NCI-H446 (cell line): ENCODE results near the gene SMIM15.
"Not testable (repeated sequence)": the region's sequence is repeated elsewhere in the genome, so short reads cannot be mapped to it uniquely, and the experiment has no call there.

Experiments used
- DNase-seq, 2 experiments: peaks; one replicate each; lab custom pipeline; 2025; lab: John Stamatoyannopoulos, UW

SMIM15 gene

GRCh38 chr5:61162010-61162831 lies at the start of gene SMIM15:
Gene SMIM15, minus strand, starts transcription at chr5:61162468. Its CDS starts 2,297 bp downstream, at chr5:61160171.
- peak; percentile 36 to 86 for DNase-seq

GRCh38 chr5:61207884-61208283 lies 45.6 kb upstream of the SMIM15 start:
- DNase-seq = no peak

GRCh38 chr5:61205013-61205412 lies 42.7 kb upstream of the SMIM15 start:
- DNase-seq = no peak

- no peak for DNase-seq
Observed at GRCh38 chr5:61202213-61202612, 39.9 kb upstream of the SMIM15 start.

GRCh38 chr5:61200582-61201155 lies 38.4 kb upstream of the SMIM15 start:
- no peak for DNase-seq

GRCh38 chr5:61198606-61199005 lies 36.3 kb upstream of the SMIM15 start:
- DNase-seq = no peak

GRCh38 chr5:61187826-61188225 lies 25.6 kb upstream of the SMIM15 start:
- DNase-seq = not testable (repeated sequence)

- DNase-seq = not testable (repeated sequence)
Observed at GRCh38 chr5:61187352-61187751, 25.1 kb upstream of the SMIM15 start.

- DNase-seq = no peak
Observed at GRCh38 chr5:61186634-61187033, 24.4 kb upstream of the SMIM15 start.

- DNase-seq = no peak
Observed at GRCh38 chr5:61184708-61185107, 22.4 kb upstream of the SMIM15 start.

GRCh38 chr5:61183538-61183937 lies 21.3 kb upstream of the SMIM15 start:
- no peak for DNase-seq

GRCh38 chr5:61182449-61182848 lies 20.2 kb upstream of the SMIM15 start:
- DNase-seq = no peak

GRCh38 chr5:61180886-61181285 lies 18.6 kb upstream of the SMIM15 start:
- no peak for DNase-seq

- no peak for DNase-seq
Observed at GRCh38 chr5:61178702-61179101, 16.4 kb upstream of the SMIM15 start.

- no peak for DNase-seq
Observed at GRCh38 chr5:61177716-61178115, 15.4 kb upstream of the SMIM15 start.

- DNase-seq = no peak
Observed at GRCh38 chr5:61177070-61177469, 14.8 kb upstream of the SMIM15 start.

GRCh38 chr5:61176631-61177030 lies 14.4 kb upstream of the SMIM15 start:
- no peak for DNase-seq

- no peak for DNase-seq
Observed at GRCh38 chr5:61171479-61171878, 9.2 kb upstream of the SMIM15 start.

GRCh38 chr5:61168951-61169350 lies 6.7 kb upstream of the SMIM15 start:
- no peak for DNase-seq

GRCh38 chr5:61167382-61167781 lies 5.1 kb upstream of the SMIM15 start:
- DNase-seq = peak in 1 of 2 experiments; percentile 35

GRCh38 chr5:61163905-61164304 lies 1.6 kb upstream of the SMIM15 start:
- DNase-seq = no peak

- DNase-seq = peak in 1 of 2 experiments; percentile 42
Observed at GRCh38 chr5:61162832-61163567, 732 bp upstream of the SMIM15 start.

- DNase-seq = no peak
Observed at GRCh38 chr5:61160497-61160896, 1.8 kb downstream of the SMIM15 start.
